Measurements from ENCODE around the gene LAMC3.

- TF ChIP-seq POLR2A (IDR thresholded peaks at IDR 0.05; ENCODE audit: low read depth, low read length) (no peak), POLR2AphosphoS5 (IDR thresholded peaks at IDR 0.05; ENCODE audit: low read depth, low read length) (no peak)
Observed at GRCh38 chr9:130975156-130975555, 33.8 kb upstream of the LAMC3 start.
